Liver (tissue), 9 donors: Measurements from ENCODE around the gene PEX14. TPM values are rescaled to one million over a fixed set of nuclear protein-coding genes. Genes with fewer than 3 reads are reported as not detected.
A peak's percentile ranks its signal among the peaks of the same experiment; 100 is the strongest.

ENCODE experiments used
- DNase-seq: peaks from one replicate; pipeline ENCODE4 v3.0.0-alpha.2; 2017; ENCODE audit warnings: low spot score
- H3K27ac ChIP-seq, 2 donors: one replicate each; pipeline ENCODE4 v1.7.0; 2013; ENCODE audit warnings: inconsistent platforms in 2 of 2, low read length in 2 of 2, control low read depth in 1 of 2, low read depth in 1 of 2, mild to moderate bottlenecking in 1 of 2
- H3K27me3 ChIP-seq, 4 donors: one replicate each; pipeline versions ENCODE4 v1.6.1 to v1.7.0; 2013; ENCODE audit warnings: low read length in 3 of 4, inconsistent platforms in 1 of 4, mild to moderate bottlenecking in 1 of 4, moderate library complexity in 1 of 4; ENCODE audit not compliant: control insufficient read depth in 4 of 4, insufficient read depth in 4 of 4
- H3K36me3 ChIP-seq, 4 donors: one replicate each; pipeline versions ENCODE4 v1.6.1 to v1.7.0; 2013; ENCODE audit warnings: low read length in 3 of 4, mild to moderate bottlenecking in 3 of 4, low read depth in 1 of 4, moderate library complexity in 1 of 4; ENCODE audit not compliant: control insufficient read depth in 4 of 4, insufficient read depth in 3 of 4
- H3K4me1 ChIP-seq, 4 donors: one replicate each; pipeline versions ENCODE4 v1.6.1 to v1.7.0; 2013; ENCODE audit warnings: low read length in 3 of 4, mild to moderate bottlenecking in 3 of 4, moderate library complexity in 1 of 4; ENCODE audit not compliant: control insufficient read depth in 4 of 4, insufficient read depth in 4 of 4
- H3K4me3 ChIP-seq, 3 donors: one replicate each; pipeline versions ENCODE4 v1.6.1 to v1.7.0; 2013; ENCODE audit warnings: low read length in 3 of 3, control low read depth in 1 of 3, low read depth in 1 of 3, mild to moderate bottlenecking in 1 of 3
- H3K9ac ChIP-seq, 2 donors: one replicate each; pipeline ENCODE4 v1.7.0; 2013; ENCODE audit warnings: low read length in 2 of 2, mild to moderate bottlenecking in 2 of 2, moderate library complexity in 2 of 2, control low read depth in 1 of 2, low read depth in 1 of 2
- H3K9me3 ChIP-seq, 4 donors: one replicate each; pipeline versions ENCODE4 v1.6.1 to v1.7.0; 2013; ENCODE audit warnings: low read length in 3 of 4; ENCODE audit not compliant: control insufficient read depth in 4 of 4
- ATF3 ChIP-seq: IDR thresholded peaks from 2 replicates; pipeline ENCODE4 v1.6.1; 2016; ENCODE audit warnings: antibody characterized with exemption
- CTCF ChIP-seq: fragments of 150-350 bp; IDR thresholded peaks from 2 replicates; pipeline ENCODE4 v1.5.1; 2017; ENCODE audit warnings: improper control_type of control experiment, low read depth, low read length; ENCODE audit not compliant: missing input control
- EGR1 ChIP-seq, 2 donors: IDR thresholded peaks; 2 replicates each; pipeline ENCODE4 v1.6.1; 2016 to 2018; ENCODE audit warnings: antibody characterized with exemption in 2 of 2, low read depth in 2 of 2
- FOXA1 ChIP-seq: IDR thresholded peaks from 2 replicates; pipeline ENCODE4 v1.6.1; 2016; ENCODE audit warnings: antibody characterized with exemption
- FOXA2 ChIP-seq: IDR thresholded peaks from 2 replicates; pipeline ENCODE4 v1.6.1; 2016; ENCODE audit warnings: antibody characterized with exemption
- GABPA ChIP-seq, 2 donors: IDR thresholded peaks in 1 of 2; conservative IDR thresholded peaks in 1 of 2; 2 replicates each; pipeline ENCODE4 v1.6.1; 2016; ENCODE audit warnings: antibody characterized with exemption in 2 of 2, mild to moderate bottlenecking in 1 of 2, moderate library complexity in 1 of 2
- HNF4A ChIP-seq, 2 donors: conservative IDR thresholded peaks; 2 replicates each; pipeline ENCODE4 v1.6.1; 2016; ENCODE audit warnings: antibody characterized with exemption in 2 of 2, mild to moderate bottlenecking in 2 of 2
- HNF4G ChIP-seq: IDR thresholded peaks from 2 replicates; pipeline ENCODE4 v1.6.1; 2016; ENCODE audit warnings: antibody characterized with exemption
- JUND ChIP-seq, 2 donors: IDR thresholded peaks; 2 replicates each; pipeline ENCODE4 v1.6.1; 2016; ENCODE audit warnings: antibody characterized with exemption in 2 of 2
- RAD21 ChIP-seq, 2 donors: IDR thresholded peaks; 2 replicates each; pipeline ENCODE4 v1.6.1; 2016; ENCODE audit warnings: antibody characterized with exemption in 2 of 2, mild to moderate bottlenecking in 2 of 2
- RXRA ChIP-seq, 2 donors: IDR thresholded peaks; 2 replicates each; pipeline ENCODE4 v1.6.1; 2017 to 2018; ENCODE audit warnings: antibody characterized with exemption in 2 of 2, mild to moderate bottlenecking in 1 of 2
- SP1 ChIP-seq: IDR thresholded peaks from 2 replicates; pipeline ENCODE4 v1.6.1; 2018; ENCODE audit warnings: antibody characterized with exemption, mild to moderate bottlenecking
- TAF1 ChIP-seq: conservative IDR thresholded peaks from 2 replicates; pipeline ENCODE4 v1.6.1; 2016; ENCODE audit warnings: antibody characterized with exemption, mild to moderate bottlenecking
- ZBTB33 ChIP-seq: IDR thresholded peaks from 2 replicates; pipeline ENCODE4 v1.6.1; 2016; ENCODE audit warnings: antibody characterized with exemption
- WGBS: extraction: QIAGEN DNeasy Blood & Tissue Kit; methylation state at CpG from one replicate; pipeline ENCODE4 v1.1.7; 2013; 5-methylcytosine and 5-hydroxymethylcytosine counted together
- polyA plus RNA-seq, 2 donors: library from polyadenylated mRNA; stranded (reverse) in 1 of 2; unstranded in 1 of 2; fragments of 200-250 nt in 1 of 2; fragments of >200 nt in 1 of 2; fragmentation: Nextera tagmentation in 1 of 2; extraction: Ambion mirVana in 1 of 2; gene quantifications; one replicate each; pipeline versions ENCODE4 v1.2.1 to v1.2.3, GENCODE V29; 2013 to 2015
- total RNA-seq, 2 donors: library from RNA; depleted of rRNA; stranded (reverse); fragments of >200 nt; gene quantifications; one replicate each; pipeline ENCODE4 v1.2.3, GENCODE V29; 2014
- TF ChIP-seq, protein P1 (sequence below): IDR thresholded peaks from 2 replicates; pipeline ENCODE4 v1.6.1; 2016; ENCODE audit warnings: antibody characterized with exemption
- TF ChIP-seq, protein P2 (sequence below): IDR thresholded peaks from 2 replicates; pipeline ENCODE4 v1.6.1; 2016; ENCODE audit warnings: antibody characterized with exemption, mild to moderate bottlenecking
- donor health status: healthy.
- donor health status: healthy.
- donor health status: healthy.
- donor health status: healthy.
- donor health status: healthy.

The PEX14 gene
- total and polyA plus RNA-seq, 4 donors, result 7.1 to 16.1 (median 11.7) TPM

DNA sequence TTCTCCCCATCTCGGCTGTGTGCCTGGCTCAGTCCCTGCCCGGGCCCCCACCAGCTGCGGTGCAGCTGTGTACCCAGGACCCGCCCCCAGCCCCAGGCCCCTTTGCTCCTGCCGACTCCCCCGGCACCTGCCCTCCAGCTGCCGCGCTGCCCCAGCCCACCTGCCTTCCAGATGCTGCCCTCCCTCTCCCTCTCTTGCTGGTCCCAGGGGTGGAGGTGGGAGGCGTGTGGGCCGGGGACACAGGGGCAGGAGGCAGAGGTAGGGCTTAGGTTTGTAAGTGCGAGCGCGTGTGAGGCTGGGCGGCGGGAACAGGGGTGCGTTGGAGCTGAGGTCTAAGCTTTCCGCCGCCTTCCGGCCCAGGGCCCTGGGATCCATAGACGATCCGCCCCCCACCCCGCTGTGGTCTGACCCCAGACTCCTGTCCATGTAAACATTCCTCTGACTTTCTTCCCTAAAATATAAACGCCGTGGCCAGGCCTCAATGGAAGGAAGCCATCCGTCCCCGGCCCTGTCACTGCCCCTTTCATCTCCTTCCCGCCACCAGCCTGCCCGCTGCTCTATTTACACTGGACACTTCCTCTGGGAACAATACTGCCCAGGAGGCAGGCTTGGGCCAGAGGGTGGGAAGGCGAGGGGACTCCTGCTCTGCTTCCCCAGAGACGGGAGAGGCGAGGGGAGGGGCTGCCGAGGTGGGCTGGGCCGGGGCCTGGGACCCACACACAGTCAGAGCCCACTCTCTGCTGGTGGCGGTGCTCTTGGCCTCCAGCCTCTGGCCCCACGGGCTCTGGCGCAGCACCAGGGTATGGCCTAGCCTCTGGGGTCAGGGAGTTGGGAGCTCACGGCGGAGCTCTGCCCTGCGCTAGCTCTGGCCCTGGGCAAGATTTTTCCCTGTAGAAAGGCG, 193.4 kb downstream of the PEX14 start:
- H3K27ac ChIP-seq, result peak overlapping the region; percentile 79 to 83
- H3K4me1 ChIP-seq, result peaks cover 21 to 59% (median 42%) of the 10 kb centered on the region in 4 donors
- no peaks in the 10 kb centered on the region for H3K27me3 ChIP-seq
- TF ChIP-seq, protein P1, sequence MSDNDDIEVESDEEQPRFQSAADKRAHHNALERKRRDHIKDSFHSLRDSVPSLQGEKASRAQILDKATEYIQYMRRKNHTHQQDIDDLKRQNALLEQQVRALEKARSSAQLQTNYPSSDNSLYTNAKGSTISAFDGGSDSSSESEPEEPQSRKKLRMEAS, result no peak
- no peak for TF ChIP-seq JUND (IDR thresholded peaks at IDR 0.05)
- TF ChIP-seq SP1, result no peak
- TF ChIP-seq ATF3, result no peak
- TF ChIP-seq EGR1 (IDR thresholded peaks at IDR 0.05; ENCODE audit: low read depth in 2 of 2), result no peak
- TF ChIP-seq FOXA2, result peak; percentile 55
- TF ChIP-seq GABPA (IDR thresholded peaks at IDR 0.05 in 1 of 2, conservative IDR thresholded peaks at IDR 0.05 in 1 of 2), result no peak
- TF ChIP-seq HNF4G, result no peak
- TF ChIP-seq FOXA1, result peak; percentile 41
- TF ChIP-seq, protein P2, sequence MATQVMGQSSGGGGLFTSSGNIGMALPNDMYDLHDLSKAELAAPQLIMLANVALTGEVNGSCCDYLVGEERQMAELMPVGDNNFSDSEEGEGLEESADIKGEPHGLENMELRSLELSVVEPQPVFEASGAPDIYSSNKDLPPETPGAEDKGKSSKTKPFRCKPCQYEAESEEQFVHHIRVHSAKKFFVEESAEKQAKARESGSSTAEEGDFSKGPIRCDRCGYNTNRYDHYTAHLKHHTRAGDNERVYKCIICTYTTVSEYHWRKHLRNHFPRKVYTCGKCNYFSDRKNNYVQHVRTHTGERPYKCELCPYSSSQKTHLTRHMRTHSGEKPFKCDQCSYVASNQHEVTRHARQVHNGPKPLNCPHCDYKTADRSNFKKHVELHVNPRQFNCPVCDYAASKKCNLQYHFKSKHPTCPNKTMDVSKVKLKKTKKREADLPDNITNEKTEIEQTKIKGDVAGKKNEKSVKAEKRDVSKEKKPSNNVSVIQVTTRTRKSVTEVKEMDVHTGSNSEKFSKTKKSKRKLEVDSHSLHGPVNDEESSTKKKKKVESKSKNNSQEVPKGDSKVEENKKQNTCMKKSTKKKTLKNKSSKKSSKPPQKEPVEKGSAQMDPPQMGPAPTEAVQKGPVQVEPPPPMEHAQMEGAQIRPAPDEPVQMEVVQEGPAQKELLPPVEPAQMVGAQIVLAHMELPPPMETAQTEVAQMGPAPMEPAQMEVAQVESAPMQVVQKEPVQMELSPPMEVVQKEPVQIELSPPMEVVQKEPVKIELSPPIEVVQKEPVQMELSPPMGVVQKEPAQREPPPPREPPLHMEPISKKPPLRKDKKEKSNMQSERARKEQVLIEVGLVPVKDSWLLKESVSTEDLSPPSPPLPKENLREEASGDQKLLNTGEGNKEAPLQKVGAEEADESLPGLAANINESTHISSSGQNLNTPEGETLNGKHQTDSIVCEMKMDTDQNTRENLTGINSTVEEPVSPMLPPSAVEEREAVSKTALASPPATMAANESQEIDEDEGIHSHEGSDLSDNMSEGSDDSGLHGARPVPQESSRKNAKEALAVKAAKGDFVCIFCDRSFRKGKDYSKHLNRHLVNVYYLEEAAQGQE, result peak; percentile 40
- peak; percentile 21 to 54 for TF ChIP-seq RAD21 (IDR thresholded peaks at IDR 0.05)
- no peak for TF ChIP-seq CTCF
- no peak for TF ChIP-seq TAF1
- TF ChIP-seq RXRA (IDR thresholded peaks at IDR 0.05), result peak; percentile 45 to 65
- TF ChIP-seq ZBTB33, result no peak
- peak in 1 of 2 donors; percentile 29 for TF ChIP-seq HNF4A (conservative IDR thresholded peaks at IDR 0.05)
- no peak for DNase-seq
- 54% methylated on average over 40 of the region's 40 CpGs for WGBS
- no peak overlapping the region for H3K4me3 ChIP-seq
- no peaks in the 10 kb centered on the region for H3K9me3 ChIP-seq
- H3K9ac ChIP-seq, result peak overlapping the region in 1 of 2 donors; percentile 50
- no peaks in the 10 kb centered on the region for H3K36me3 ChIP-seq
